ENCODE measurements around the gene TTC33.

The TTC33 gene

DNA sequence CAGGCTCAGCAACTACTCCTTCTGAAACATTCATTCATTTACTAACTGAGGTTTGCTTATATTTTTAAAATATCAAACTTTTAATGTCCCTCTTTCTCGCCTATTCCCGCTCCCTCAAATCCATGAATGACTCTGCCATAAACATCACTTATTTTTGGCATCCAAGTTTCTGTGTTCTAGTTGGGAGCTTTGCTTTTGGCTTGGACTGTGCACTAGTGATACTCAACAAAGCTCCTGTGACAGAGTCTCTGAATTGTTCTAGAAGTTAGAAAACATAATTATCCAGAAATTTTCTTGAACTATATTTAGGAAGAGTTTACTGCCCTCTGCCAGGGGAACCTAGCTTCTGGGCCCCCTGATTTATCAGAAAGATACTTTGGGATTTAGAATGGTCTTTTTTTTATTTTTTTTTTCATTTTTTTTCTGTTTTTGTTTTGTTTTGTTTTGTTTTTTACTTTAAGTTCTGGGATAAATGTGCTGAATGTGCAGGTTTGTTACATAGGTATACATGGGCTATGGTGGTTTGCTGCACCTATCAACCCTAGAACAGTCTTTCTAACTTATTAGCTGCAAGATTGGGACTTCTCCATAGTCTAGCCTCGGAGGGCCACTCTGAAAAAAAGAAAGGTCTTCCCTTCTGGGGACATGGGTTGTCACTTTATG, 140.7 kb downstream of the TTC33 start:
- H3K4me1 ChIP-seq: no peaks in the 10 kb centered on the region
- H3K4me3 ChIP-seq: no peak overlapping the region
- intact Hi-C loops (cut with DNase I; ENCODE audit: low total_unique reads): no loop called here
- no peaks in the 10 kb centered on the region for H3K36me3 ChIP-seq
- H3K9me3 ChIP-seq: no peaks in the 10 kb centered on the region
- DNase-seq: no peak
- H3K27me3 ChIP-seq: no peaks in the 10 kb centered on the region
- H3K27ac ChIP-seq: no peak overlapping the region
- TF ChIP-seq CTCF (IDR thresholded peaks at IDR 0.05): no peak

DNA sequence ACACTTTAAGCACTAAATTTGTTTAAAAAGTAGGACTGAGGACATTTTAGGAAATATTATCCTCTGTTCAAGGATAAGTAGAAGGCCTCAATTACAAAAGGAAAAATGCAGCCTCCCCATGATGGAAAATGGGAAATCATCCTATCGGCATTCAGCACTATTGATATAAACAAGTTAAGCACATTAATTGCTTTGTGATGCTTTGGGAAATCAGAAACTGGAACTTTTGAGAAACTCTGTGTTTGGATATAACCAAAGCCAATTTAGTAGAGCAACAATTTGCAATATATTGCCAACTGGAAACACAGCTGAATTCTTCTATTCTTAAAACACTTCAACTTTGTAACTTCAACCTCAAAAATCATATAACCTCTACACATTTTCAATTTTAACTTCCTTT, 141.3 kb downstream of the TTC33 start:
- Histone ChIP-seq H3K36me3 (no peaks in the 10 kb centered on the region), H3K4me1 (no peaks in the 10 kb centered on the region), H3K9me3 (no peaks in the 10 kb centered on the region), H3K27me3 (no peaks in the 10 kb centered on the region), H3K27ac (no peak overlapping the region), H3K4me3 (no peak overlapping the region)
- DNase-seq: no peak
- intact Hi-C loops (cut with DNase I; ENCODE audit: low total_unique reads): no loop called here
- TF ChIP-seq CTCF (IDR thresholded peaks at IDR 0.05): no peak

DNA sequence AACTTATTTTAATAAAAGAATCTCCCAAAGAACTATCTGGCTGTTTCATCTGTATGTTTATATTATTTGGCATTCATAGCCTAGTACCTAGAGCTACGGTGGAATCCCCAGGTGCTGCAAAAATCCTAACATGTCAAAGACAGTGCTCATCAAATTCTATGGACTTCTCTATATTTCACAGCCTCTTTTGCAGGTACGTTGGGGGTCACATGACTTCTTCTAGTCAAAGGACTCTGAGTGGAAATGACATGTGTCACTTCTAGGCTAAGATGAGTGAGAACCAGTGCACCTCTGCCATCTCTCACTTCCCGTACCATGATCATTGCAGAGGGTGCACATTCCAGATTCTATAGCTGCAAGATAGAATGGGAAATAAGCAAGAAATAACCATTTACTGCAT, 148.6 kb downstream of the TTC33 start:
- no peak overlapping the region for H3K4me3 ChIP-seq
- no peaks in the 10 kb centered on the region for H3K36me3 ChIP-seq
- no peaks in the 10 kb centered on the region for H3K4me1 ChIP-seq
- DNase-seq: no peak
- no peaks in the 10 kb centered on the region for H3K9me3 ChIP-seq
- TF ChIP-seq CTCF (IDR thresholded peaks at IDR 0.05): no peak
- no peak overlapping the region for H3K27ac ChIP-seq
- intact Hi-C loops (cut with DNase I; ENCODE audit: low total_unique reads): no loop called here
- H3K27me3 ChIP-seq: no peaks in the 10 kb centered on the region

GRCh38 chr5:40606077-40606765, 149.5 kb downstream of the TTC33 start:
- DNase-seq: no peak
- no peak overlapping the region for H3K4me3 ChIP-seq
- intact Hi-C loops (cut with DNase I; ENCODE audit: low total_unique reads): no loop called here

DNA sequence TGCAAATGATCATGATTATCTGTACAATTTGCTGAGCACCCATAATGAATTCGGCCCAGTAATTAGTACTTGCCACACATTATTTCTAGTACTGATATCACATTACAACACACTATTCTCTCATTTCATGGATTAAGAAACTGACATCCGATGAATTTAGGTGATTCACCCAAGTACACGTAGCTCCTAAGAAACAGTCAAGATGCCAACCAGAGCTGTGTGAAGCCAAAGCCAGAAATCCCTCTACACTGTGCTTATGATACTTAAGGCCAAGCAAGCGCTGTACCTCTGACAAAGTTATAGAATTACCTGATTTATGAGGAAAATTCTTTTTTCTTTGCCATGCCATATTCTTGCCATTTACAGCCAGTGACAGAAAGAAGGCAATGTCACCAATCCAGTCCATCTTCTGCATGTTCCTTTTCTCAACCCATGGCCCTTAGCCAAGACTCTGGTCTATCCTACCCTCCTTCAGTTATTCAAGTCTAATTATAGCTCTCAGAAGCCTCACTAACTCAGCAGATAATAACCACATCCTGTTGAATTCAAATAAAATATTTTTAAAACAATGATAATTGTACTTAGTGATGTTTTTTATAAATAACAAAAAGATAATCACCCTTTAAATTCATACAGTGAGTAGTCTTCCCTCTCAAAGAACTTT, 150.3 kb downstream of the TTC33 start:
- H3K27ac ChIP-seq: no peak overlapping the region
- H3K9me3 ChIP-seq: no peaks in the 10 kb centered on the region
- no peak for TF ChIP-seq CTCF (IDR thresholded peaks at IDR 0.05)
- no peaks in the 10 kb centered on the region for H3K36me3 ChIP-seq
- no peak overlapping the region for H3K4me3 ChIP-seq
- no peak for DNase-seq
- intact Hi-C loops (cut with DNase I; ENCODE audit: low total_unique reads): no loop called here
- no peaks in the 10 kb centered on the region for H3K4me1 ChIP-seq
- H3K27me3 ChIP-seq: no peaks in the 10 kb centered on the region

More at GRCh38 chr5:40606077-40606765, 149.5 kb downstream of the TTC33 start:
- H3K9me3 ChIP-seq: no peaks in the 10 kb centered on the region
- no peak for TF ChIP-seq CTCF (IDR thresholded peaks at IDR 0.05)
- H3K36me3 ChIP-seq: no peaks in the 10 kb centered on the region
- no peak overlapping the region for H3K27ac ChIP-seq
- H3K27me3 ChIP-seq: no peaks in the 10 kb centered on the region
- no peaks in the 10 kb centered on the region for H3K4me1 ChIP-seq

All from tibial artery (tissue), 4 donors.